Measurements from ENCODE around the gene LSM14B.

LSM14B gene

GRCh38 chr20:62165762-62166399 lies 43.6 kb downstream of the LSM14B start:
- H3K9me3 ChIP-seq (ENCODE audit: control insufficient read depth, insufficient read depth, low read depth, low read length), result no peaks in the 10 kb centered on the region
- no peaks in the 10 kb centered on the region for H3K27me3 ChIP-seq (ENCODE audit: control insufficient read depth, insufficient read depth, low read length)
- H3K36me3 ChIP-seq (ENCODE audit: control insufficient read depth, insufficient read depth, low read length), result peaks cover 80% of the 10 kb centered on the region
- no peak overlapping the region for H3K27ac ChIP-seq (ENCODE audit: low read depth, low read length)
- H3K4me3 ChIP-seq (ENCODE audit: low read depth, low read length), result no peak overlapping the region
- no peaks in the 10 kb centered on the region for H3K4me1 ChIP-seq (ENCODE audit: control insufficient read depth, insufficient read depth, low read length)
- no peak overlapping the region for H3K9ac ChIP-seq (ENCODE audit: low read length)

DNA sequence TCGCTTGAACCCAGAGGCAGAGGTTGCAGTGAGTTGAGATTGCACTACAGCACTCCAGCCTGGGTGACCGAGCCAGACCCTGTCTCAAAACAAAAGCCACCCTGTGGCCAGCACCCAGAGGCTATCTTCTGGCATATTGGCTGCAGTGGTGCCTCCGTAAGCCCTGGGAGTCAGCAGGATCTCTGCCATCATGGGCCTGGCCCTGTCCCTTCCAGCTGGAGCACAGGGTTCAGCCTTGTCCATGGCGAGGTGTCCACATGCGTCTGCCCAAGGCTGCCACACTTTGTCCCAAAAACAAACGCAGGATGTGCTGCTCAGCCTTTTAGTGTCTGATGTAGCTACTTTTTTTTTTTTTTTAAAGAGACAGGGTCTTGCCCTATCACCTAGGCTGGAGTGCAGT lies 45.2 kb downstream of the LSM14B start:
- Histone ChIP-seq H3K4me1 (ENCODE audit: control insufficient read depth, insufficient read depth, low read length) (no peaks in the 10 kb centered on the region), H3K36me3 (ENCODE audit: control insufficient read depth, insufficient read depth, low read length) (peaks cover 72% of the 10 kb centered on the region), H3K9me3 (ENCODE audit: control insufficient read depth, insufficient read depth, low read depth, low read length) (no peaks in the 10 kb centered on the region), H3K27me3 (ENCODE audit: control insufficient read depth, insufficient read depth, low read length) (no peaks in the 10 kb centered on the region), H3K4me3 (ENCODE audit: low read depth, low read length) (no peak overlapping the region), H3K9ac (ENCODE audit: low read length) (no peak overlapping the region), H3K27ac (ENCODE audit: low read depth, low read length) (no peak overlapping the region)

GRCh38 chr20:62168061-62168460 lies 45.8 kb downstream of the LSM14B start:
- H3K27ac ChIP-seq (ENCODE audit: low read depth, low read length), result no peak overlapping the region
- H3K36me3 ChIP-seq (ENCODE audit: control insufficient read depth, insufficient read depth, low read length), result peaks cover 70% of the 10 kb centered on the region
- no peaks in the 10 kb centered on the region for H3K4me1 ChIP-seq (ENCODE audit: control insufficient read depth, insufficient read depth, low read length)
- H3K9me3 ChIP-seq (ENCODE audit: control insufficient read depth, insufficient read depth, low read depth, low read length), result no peaks in the 10 kb centered on the region
- H3K4me3 ChIP-seq (ENCODE audit: low read depth, low read length), result no peak overlapping the region
- H3K27me3 ChIP-seq (ENCODE audit: control insufficient read depth, insufficient read depth, low read length), result no peaks in the 10 kb centered on the region
- H3K9ac ChIP-seq (ENCODE audit: low read length), result no peak overlapping the region

DNA sequence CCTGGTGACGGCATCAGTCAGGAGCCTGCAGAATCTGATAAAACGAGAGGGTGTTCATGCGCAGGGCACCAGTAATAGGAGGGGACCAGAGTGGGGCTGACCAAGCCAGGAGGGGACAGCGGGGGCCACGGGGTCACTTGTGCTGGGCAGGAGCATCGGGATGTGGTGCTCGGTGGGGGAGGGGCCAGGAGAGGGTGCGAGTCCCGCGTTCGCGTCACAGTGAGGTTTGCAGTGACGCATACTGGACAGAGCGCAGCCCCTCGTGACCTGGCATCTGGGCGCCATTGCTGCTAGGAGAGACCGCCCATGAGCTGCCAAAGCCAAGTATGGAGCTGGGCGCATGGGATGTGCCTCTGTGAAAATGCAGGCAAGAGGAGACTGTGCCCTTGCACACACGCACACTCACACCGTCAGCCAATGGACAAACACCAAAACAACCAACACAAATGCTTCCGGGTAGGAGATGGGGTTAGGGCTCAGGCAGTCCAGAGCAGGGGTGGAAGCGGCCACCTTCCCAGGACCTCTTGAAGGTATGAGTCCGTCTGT lies 46.7 kb downstream of the LSM14B start:
- Histone ChIP-seq H3K4me3 (ENCODE audit: low read depth, low read length) (no peak overlapping the region), H3K36me3 (ENCODE audit: control insufficient read depth, insufficient read depth, low read length) (peaks cover 63% of the 10 kb centered on the region), H3K27ac (ENCODE audit: low read depth, low read length) (no peak overlapping the region)

DNA sequence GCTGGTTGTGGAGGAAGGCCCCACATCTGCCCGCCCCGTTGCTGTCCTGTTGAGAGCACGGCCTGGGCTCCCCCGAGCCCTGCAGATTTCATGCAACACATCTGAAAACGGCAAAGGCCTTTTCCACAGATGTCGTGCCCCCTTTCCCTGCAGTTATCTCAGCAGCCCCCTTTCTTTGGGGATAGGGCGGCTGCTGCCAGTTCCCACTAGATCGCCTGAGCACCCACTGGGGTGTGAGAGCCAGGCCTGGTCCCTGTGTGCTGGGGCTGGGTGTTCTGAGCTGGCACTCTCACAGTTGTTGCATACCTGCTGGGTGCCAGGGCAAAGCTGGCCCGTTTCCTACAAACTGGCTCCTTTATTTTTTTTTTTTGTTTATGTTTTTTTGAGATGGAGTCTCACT lies 48.3 kb downstream of the LSM14B start:
- Histone ChIP-seq H3K4me3 (ENCODE audit: low read depth, low read length) (no peak overlapping the region), H3K27ac (ENCODE audit: low read depth, low read length) (no peak overlapping the region), H3K9me3 (ENCODE audit: control insufficient read depth, insufficient read depth, low read depth, low read length) (no peaks in the 10 kb centered on the region), H3K27me3 (ENCODE audit: control insufficient read depth, insufficient read depth, low read length) (no peaks in the 10 kb centered on the region), H3K9ac (ENCODE audit: low read length) (no peak overlapping the region), H3K36me3 (ENCODE audit: control insufficient read depth, insufficient read depth, low read length) (peaks cover 59% of the 10 kb centered on the region), H3K4me1 (ENCODE audit: control insufficient read depth, insufficient read depth, low read length) (no peaks in the 10 kb centered on the region)

More for the DNA sequence above, 46.7 kb downstream of the LSM14B start:
- no peaks in the 10 kb centered on the region for H3K4me1 ChIP-seq (ENCODE audit: control insufficient read depth, insufficient read depth, low read length)
- no peak overlapping the region for H3K9ac ChIP-seq (ENCODE audit: low read length)
- no peaks in the 10 kb centered on the region for H3K27me3 ChIP-seq (ENCODE audit: control insufficient read depth, insufficient read depth, low read length)
- H3K9me3 ChIP-seq (ENCODE audit: control insufficient read depth, insufficient read depth, low read depth, low read length), result no peaks in the 10 kb centered on the region

GRCh38 chr20:62171245-62171644 lies 49.0 kb downstream of the LSM14B start:
- H3K4me3 ChIP-seq (ENCODE audit: low read depth, low read length), result no peak overlapping the region
- H3K9ac ChIP-seq (ENCODE audit: low read length), result no peak overlapping the region
- H3K9me3 ChIP-seq (ENCODE audit: control insufficient read depth, insufficient read depth, low read depth, low read length), result no peaks in the 10 kb centered on the region
- H3K27ac ChIP-seq (ENCODE audit: low read depth, low read length), result no peak overlapping the region
- no peaks in the 10 kb centered on the region for H3K4me1 ChIP-seq (ENCODE audit: control insufficient read depth, insufficient read depth, low read length)
- H3K36me3 ChIP-seq (ENCODE audit: control insufficient read depth, insufficient read depth, low read length), result peaks cover 59% of the 10 kb centered on the region
- H3K27me3 ChIP-seq (ENCODE audit: control insufficient read depth, insufficient read depth, low read length), result no peaks in the 10 kb centered on the region

- no peaks in the 10 kb centered on the region for H3K4me1 ChIP-seq (ENCODE audit: control insufficient read depth, insufficient read depth, low read length)
- no peaks in the 10 kb centered on the region for H3K27me3 ChIP-seq (ENCODE audit: control insufficient read depth, insufficient read depth, low read length)
- no peak overlapping the region for H3K4me3 ChIP-seq (ENCODE audit: low read depth, low read length)
- H3K27ac ChIP-seq (ENCODE audit: low read depth, low read length), result no peak overlapping the region
- H3K36me3 ChIP-seq (ENCODE audit: control insufficient read depth, insufficient read depth, low read length), result peaks cover 59% of the 10 kb centered on the region
- no peaks in the 10 kb centered on the region for H3K9me3 ChIP-seq (ENCODE audit: control insufficient read depth, insufficient read depth, low read depth, low read length)
- no peak overlapping the region for H3K9ac ChIP-seq (ENCODE audit: low read length)
Observed at GRCh38 chr20:62172666-62173065, 50.4 kb downstream of the LSM14B start.

- H3K4me1 ChIP-seq (ENCODE audit: control insufficient read depth, insufficient read depth, low read length), result no peaks in the 10 kb centered on the region
- H3K27me3 ChIP-seq (ENCODE audit: control insufficient read depth, insufficient read depth, low read length), result no peaks in the 10 kb centered on the region
- H3K36me3 ChIP-seq (ENCODE audit: control insufficient read depth, insufficient read depth, low read length), result peaks cover 50% of the 10 kb centered on the region
- H3K9me3 ChIP-seq (ENCODE audit: control insufficient read depth, insufficient read depth, low read depth, low read length), result no peaks in the 10 kb centered on the region
- H3K9ac ChIP-seq (ENCODE audit: low read length), result no peak overlapping the region
- no peak overlapping the region for H3K27ac ChIP-seq (ENCODE audit: low read depth, low read length)
- no peak overlapping the region for H3K4me3 ChIP-seq (ENCODE audit: low read depth, low read length)
Observed at GRCh38 chr20:62174021-62174804, 51.9 kb downstream of the LSM14B start.

DNA sequence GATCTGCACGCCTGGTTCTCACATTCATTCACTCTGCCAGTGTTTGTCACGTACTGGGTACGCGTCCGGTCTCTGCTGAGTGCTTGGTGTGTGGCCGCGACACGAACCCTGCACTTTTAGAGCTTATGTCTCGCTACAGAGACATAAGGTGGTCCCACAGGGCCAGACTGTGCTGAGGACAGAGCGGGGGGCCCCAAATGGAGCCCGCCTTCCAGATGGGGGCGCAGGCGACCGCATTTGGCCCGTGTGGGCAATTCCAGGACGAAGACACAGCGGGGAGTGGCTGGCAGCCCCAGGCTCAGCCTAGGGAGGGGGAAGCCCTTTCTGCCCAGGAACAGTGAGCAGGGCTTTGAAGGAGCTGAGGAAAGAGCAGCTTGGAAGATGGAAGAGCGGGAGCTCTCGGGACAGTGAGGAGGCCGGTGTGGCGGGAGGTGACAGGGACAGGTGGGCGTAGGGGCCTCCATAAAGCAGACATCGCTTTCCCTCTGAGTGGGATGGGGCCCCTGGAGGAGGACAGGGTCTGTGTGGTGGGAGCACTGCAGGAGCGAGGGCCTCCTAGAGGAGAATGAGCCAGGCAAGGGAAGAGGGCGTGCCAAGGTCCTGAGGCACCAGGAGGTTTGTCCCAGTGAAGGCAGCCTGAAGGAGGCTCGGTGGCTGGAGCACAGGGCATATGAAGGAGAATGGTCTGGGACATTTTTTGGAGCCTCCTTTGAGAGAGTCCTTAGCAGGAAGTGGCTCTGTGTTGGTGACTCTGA lies 52.8 kb downstream of the LSM14B start:
- Histone ChIP-seq H3K27ac (ENCODE audit: low read depth, low read length) (no peak overlapping the region), H3K27me3 (ENCODE audit: control insufficient read depth, insufficient read depth, low read length) (no peaks in the 10 kb centered on the region), H3K9me3 (ENCODE audit: control insufficient read depth, insufficient read depth, low read depth, low read length) (no peaks in the 10 kb centered on the region), H3K4me1 (ENCODE audit: control insufficient read depth, insufficient read depth, low read length) (no peaks in the 10 kb centered on the region), H3K36me3 (ENCODE audit: control insufficient read depth, insufficient read depth, low read length) (peaks cover 46% of the 10 kb centered on the region), H3K4me3 (ENCODE audit: low read depth, low read length) (no peak overlapping the region), H3K9ac (ENCODE audit: low read length) (no peak overlapping the region)

DNA sequence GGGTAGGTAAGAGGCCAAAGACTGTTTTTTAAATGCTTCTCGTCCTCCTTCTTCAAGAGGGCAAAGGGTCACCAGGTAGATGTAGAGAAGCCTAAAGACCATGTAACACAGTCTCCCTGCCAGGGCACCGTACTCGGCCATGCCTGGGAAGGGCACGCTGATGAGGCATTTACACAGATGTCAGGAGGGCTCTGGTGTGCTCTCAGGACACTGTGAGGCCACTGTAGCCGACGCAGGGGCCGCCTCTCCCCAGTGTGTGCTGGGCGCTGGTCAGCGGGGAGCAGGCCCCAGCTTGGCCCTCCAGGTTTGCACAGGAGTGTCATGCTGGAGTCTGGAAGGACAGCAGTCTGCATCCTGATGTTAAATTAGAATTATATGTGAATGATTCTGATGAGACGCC lies 53.4 kb downstream of the LSM14B start:
- Histone ChIP-seq H3K36me3 (ENCODE audit: control insufficient read depth, insufficient read depth, low read length) (peaks cover 49% of the 10 kb centered on the region), H3K4me1 (ENCODE audit: control insufficient read depth, insufficient read depth, low read length) (no peaks in the 10 kb centered on the region), H3K27ac (ENCODE audit: low read depth, low read length) (no peak overlapping the region), H3K9ac (ENCODE audit: low read length) (no peak overlapping the region), H3K9me3 (ENCODE audit: control insufficient read depth, insufficient read depth, low read depth, low read length) (no peaks in the 10 kb centered on the region), H3K27me3 (ENCODE audit: control insufficient read depth, insufficient read depth, low read length) (no peaks in the 10 kb centered on the region), H3K4me3 (ENCODE audit: low read depth, low read length) (no peak overlapping the region)

- Histone ChIP-seq H3K27me3 (ENCODE audit: control insufficient read depth, insufficient read depth, low read length) (no peaks in the 10 kb centered on the region), H3K9me3 (ENCODE audit: control insufficient read depth, insufficient read depth, low read depth, low read length) (no peaks in the 10 kb centered on the region), H3K4me1 (ENCODE audit: control insufficient read depth, insufficient read depth, low read length) (peaks cover 4% of the 10 kb centered on the region; the same call in 1 of the 2 replicates), H3K4me3 (ENCODE audit: low read depth, low read length) (no peak overlapping the region), H3K27ac (ENCODE audit: low read depth, low read length) (no peak overlapping the region), H3K9ac (ENCODE audit: low read length) (no peak overlapping the region), H3K36me3 (ENCODE audit: control insufficient read depth, insufficient read depth, low read length) (peaks cover 45% of the 10 kb centered on the region)
Observed at GRCh38 chr20:62176866-62177265, 54.6 kb downstream of the LSM14B start.

Measured in HUES6 (cell line).